ENCODE data around the gene CHPF. TPM values are rescaled to one million over a fixed set of nuclear protein-coding genes. Genes with fewer than 3 reads are reported as not detected.

Gene CHPF
- total and polyA plus RNA-seq, 2 donors (not counting 1 experiment from before 2014, with no cell fraction given), result 35.8 to 58.8 TPM

DNA sequence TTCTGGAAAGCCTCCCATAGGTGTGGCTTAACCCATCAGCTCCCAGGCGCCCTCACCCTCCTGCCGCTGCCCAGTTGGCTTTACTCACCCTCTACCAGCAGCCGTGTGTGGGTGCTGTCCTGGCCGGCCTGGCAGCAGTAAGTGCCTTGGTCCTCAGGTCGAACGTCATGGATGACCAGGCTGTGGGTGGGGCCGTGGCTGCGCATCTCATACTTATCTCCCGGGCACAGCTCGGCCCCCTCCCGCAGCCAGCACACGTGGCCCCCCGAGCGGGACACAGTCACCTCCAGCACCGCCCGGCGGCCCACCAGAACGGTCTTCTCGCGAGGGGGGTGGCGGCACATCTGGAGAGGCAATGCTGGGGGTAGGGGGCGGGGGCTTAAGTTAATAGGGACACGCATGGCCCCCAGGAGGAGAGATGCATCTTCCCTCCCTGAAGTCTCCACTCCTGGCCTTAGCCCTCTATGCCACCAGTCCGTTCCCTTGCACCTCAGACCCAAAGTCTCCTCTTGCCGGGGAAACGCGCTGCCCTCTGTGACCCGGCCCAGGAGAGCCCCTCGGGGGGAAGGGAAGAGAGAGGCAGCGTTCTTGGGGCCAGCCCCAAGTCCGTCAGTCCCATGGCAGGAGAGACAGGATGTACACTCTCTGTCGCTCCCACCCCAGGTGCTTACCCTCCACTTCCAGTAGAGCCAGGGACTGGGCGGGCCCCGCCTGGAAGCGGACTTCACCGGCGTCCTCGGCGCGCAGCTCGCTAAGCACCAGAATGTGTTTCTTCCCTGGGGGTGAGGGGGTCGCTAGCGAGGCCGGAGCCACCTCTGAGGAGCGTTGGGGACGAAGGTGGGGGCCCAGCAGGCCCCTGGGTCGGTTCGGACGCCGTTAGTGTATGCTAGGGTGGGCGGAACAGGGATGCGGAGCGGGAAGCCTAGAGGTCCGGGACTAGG, 8.1 kb upstream of the CHPF start:
- Histone ChIP-seq H3K36me3 (ENCODE audit: control insufficient read depth, insufficient read depth, low read length) (no peaks in the 10 kb centered on the region), H3K4me2 (ENCODE audit: extremely low read depth, insufficient read depth, low read length) (peak overlapping the region; percentile 87), H2AFZ (ENCODE audit: low read length) (no peak overlapping the region), H3K79me2 (ENCODE audit: control insufficient read depth, insufficient read depth, low read length) (no peaks in the 10 kb centered on the region), H3K9ac (ENCODE audit: insufficient read depth, low read length) (peak overlapping the region; percentile 37), H4K20me1 (ENCODE audit: control insufficient read depth, extremely low read depth, insufficient read depth, low read length) (no peaks in the 10 kb centered on the region), H3K4me3 (replicated peaks in 1 of 4; ENCODE audit: control extremely low read depth in 1 of 4, insufficient read depth in 1 of 4, low read depth in 3 of 4, low read length in 4 of 4) (peak overlapping the region; percentile 42 to 70 (median 58)), H3K27ac (ENCODE audit: insufficient read depth, low read length) (no peak overlapping the region), H3K9me3 (ENCODE audit: control insufficient read depth, insufficient read depth, low read depth, low read length) (no peaks in the 10 kb centered on the region), H3K4me1 (ENCODE audit: control insufficient read depth, extremely low read depth, insufficient read depth, low read length) (peaks cover 3% of the 10 kb centered on the region), H3K27me3 (ENCODE audit: control insufficient read depth, insufficient read depth, low read length) (peaks cover 6% of the 10 kb centered on the region)
- peak; percentile 26 to 58 for DNase-seq (ENCODE audit: low read depth in 2 of 2)
- no peak for TF ChIP-seq EZH2 (IDR thresholded peaks at IDR 0.05; ENCODE audit: low read length, missing control alignments)
- TF ChIP-seq, protein P1, sequence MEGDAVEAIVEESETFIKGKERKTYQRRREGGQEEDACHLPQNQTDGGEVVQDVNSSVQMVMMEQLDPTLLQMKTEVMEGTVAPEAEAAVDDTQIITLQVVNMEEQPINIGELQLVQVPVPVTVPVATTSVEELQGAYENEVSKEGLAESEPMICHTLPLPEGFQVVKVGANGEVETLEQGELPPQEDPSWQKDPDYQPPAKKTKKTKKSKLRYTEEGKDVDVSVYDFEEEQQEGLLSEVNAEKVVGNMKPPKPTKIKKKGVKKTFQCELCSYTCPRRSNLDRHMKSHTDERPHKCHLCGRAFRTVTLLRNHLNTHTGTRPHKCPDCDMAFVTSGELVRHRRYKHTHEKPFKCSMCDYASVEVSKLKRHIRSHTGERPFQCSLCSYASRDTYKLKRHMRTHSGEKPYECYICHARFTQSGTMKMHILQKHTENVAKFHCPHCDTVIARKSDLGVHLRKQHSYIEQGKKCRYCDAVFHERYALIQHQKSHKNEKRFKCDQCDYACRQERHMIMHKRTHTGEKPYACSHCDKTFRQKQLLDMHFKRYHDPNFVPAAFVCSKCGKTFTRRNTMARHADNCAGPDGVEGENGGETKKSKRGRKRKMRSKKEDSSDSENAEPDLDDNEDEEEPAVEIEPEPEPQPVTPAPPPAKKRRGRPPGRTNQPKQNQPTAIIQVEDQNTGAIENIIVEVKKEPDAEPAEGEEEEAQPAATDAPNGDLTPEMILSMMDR (conservative IDR thresholded peaks at IDR 0.05 in 1 of 2, IDR thresholded peaks at IDR 0.05 in 1 of 2; ENCODE audit: low read depth in 1 of 2, low read length in 2 of 2), result no peak

DNA sequence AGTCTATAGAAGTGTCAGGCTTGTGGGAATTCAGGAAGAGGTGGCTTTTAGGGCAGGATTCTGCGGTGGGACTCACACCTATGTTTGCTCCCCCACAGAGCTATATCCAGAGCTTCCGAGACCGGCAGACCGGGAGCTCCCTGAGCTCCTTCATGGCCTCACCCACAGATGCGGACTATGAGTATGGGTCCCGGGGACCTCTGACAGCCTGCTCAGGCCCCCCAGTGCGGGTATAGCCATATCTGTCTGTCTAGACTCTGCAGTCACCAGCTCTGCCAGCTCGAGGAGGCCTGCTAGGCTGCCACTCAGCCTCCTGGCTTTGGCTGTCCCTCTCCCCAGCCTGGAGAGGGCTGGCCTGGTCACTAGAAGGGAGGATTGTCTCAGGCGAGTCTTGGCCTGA, 6.0 kb upstream of the CHPF start:
- H3K9ac ChIP-seq (ENCODE audit: insufficient read depth, low read length), result no peak overlapping the region
- no peaks in the 10 kb centered on the region for H3K79me2 ChIP-seq (ENCODE audit: control insufficient read depth, insufficient read depth, low read length)
- H3K4me3 ChIP-seq (replicated peaks in 1 of 4; ENCODE audit: control extremely low read depth in 1 of 4, insufficient read depth in 1 of 4, low read depth in 3 of 4, low read length in 4 of 4), result no peak overlapping the region
- H3K27me3 ChIP-seq (ENCODE audit: control insufficient read depth, insufficient read depth, low read length), result peaks cover 6% of the 10 kb centered on the region
- H3K4me1 ChIP-seq (ENCODE audit: control insufficient read depth, extremely low read depth, insufficient read depth, low read length), result peaks cover 3% of the 10 kb centered on the region
- H3K9me3 ChIP-seq (ENCODE audit: control insufficient read depth, insufficient read depth, low read depth, low read length), result no peaks in the 10 kb centered on the region
- TF ChIP-seq EZH2 (IDR thresholded peaks at IDR 0.05; ENCODE audit: low read length, missing control alignments), result no peak
- TF ChIP-seq, protein P1 (conservative IDR thresholded peaks at IDR 0.05 in 1 of 2, IDR thresholded peaks at IDR 0.05 in 1 of 2; ENCODE audit: low read depth in 1 of 2, low read length in 2 of 2), result no peak
- no peak overlapping the region for H3K4me2 ChIP-seq (ENCODE audit: extremely low read depth, insufficient read depth, low read length)
- no peak for DNase-seq (ENCODE audit: low read depth in 2 of 2)
- no peak overlapping the region for H3K27ac ChIP-seq (ENCODE audit: insufficient read depth, low read length)
- no peaks in the 10 kb centered on the region for H4K20me1 ChIP-seq (ENCODE audit: control insufficient read depth, extremely low read depth, insufficient read depth, low read length)
- no peak overlapping the region for H2AFZ ChIP-seq (ENCODE audit: low read length)
- no peaks in the 10 kb centered on the region for H3K36me3 ChIP-seq (ENCODE audit: control insufficient read depth, insufficient read depth, low read length)

DNA sequence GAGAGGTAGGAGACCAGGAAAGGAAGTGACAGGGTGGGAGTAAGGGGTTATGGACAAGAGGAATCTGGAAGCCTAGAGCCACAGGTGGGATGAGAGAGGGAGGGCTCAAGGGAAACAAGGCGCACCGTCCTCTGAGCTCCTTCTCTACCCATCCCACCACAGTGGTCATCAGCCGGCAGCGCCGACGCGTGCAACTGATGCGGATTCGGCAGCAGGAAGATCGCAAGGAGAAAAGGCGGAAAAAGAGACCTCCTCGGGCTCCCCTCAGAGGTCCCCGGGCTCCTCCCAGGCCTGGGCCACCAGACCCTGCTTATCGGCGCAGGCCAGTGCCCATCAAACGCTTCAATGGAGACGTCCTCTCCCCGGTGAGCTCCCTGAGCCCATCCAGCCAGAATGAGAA, 5.4 kb upstream of the CHPF start:
- Histone ChIP-seq H3K9me3 (ENCODE audit: control insufficient read depth, insufficient read depth, low read depth, low read length) (no peaks in the 10 kb centered on the region), H3K36me3 (ENCODE audit: control insufficient read depth, insufficient read depth, low read length) (no peaks in the 10 kb centered on the region), H3K9ac (ENCODE audit: insufficient read depth, low read length) (no peak overlapping the region), H3K4me3 (replicated peaks in 1 of 4; ENCODE audit: control extremely low read depth in 1 of 4, insufficient read depth in 1 of 4, low read depth in 3 of 4, low read length in 4 of 4) (no peak overlapping the region), H3K4me2 (ENCODE audit: extremely low read depth, insufficient read depth, low read length) (no peak overlapping the region), H3K27me3 (ENCODE audit: control insufficient read depth, insufficient read depth, low read length) (peaks cover 6% of the 10 kb centered on the region), H2AFZ (ENCODE audit: low read length) (no peak overlapping the region), H3K4me1 (ENCODE audit: control insufficient read depth, extremely low read depth, insufficient read depth, low read length) (peaks cover 3% of the 10 kb centered on the region), H4K20me1 (ENCODE audit: control insufficient read depth, extremely low read depth, insufficient read depth, low read length) (no peaks in the 10 kb centered on the region), H3K79me2 (ENCODE audit: control insufficient read depth, insufficient read depth, low read length) (no peaks in the 10 kb centered on the region), H3K27ac (ENCODE audit: insufficient read depth, low read length) (no peak overlapping the region)
- TF ChIP-seq EZH2 (IDR thresholded peaks at IDR 0.05; ENCODE audit: low read length, missing control alignments), result no peak
- TF ChIP-seq, protein P1 (conservative IDR thresholded peaks at IDR 0.05 in 1 of 2, IDR thresholded peaks at IDR 0.05 in 1 of 2; ENCODE audit: low read depth in 1 of 2, low read length in 2 of 2), result no peak
- no peak for DNase-seq (ENCODE audit: low read depth in 2 of 2)
